ENCODE results near the gene CELA2A. TPM values are rescaled to one million over a fixed set of nuclear protein-coding genes. Genes with fewer than 3 reads are reported as not detected.
"Not testable (repeated sequence)": the region's sequence is repeated elsewhere in the genome, so short reads cannot be mapped to it uniquely, and the experiment has no call there.

Gene CELA2A
- total RNA-seq, 4 donors from 2014 or later = not detected

GRCh38 chr1:15425521-15425920 lies 31.0 kb upstream of the CELA2A start:
- DNase-seq (ENCODE audit: low spot score in 2 of 2) = no peak
- intact Hi-C loops (cut with DNase I; ENCODE audit: low total_unique reads) = loop anchor here (10.0 kb wide), 1 partner anchor 301 kb away; no protein-coding TSS in a partner anchor
- no peak for TF ChIP-seq POLR2A (IDR thresholded peaks at IDR 0.05)
- no peak for TF ChIP-seq CTCF (IDR thresholded peaks at IDR 0.05)
- no peak overlapping the region for H3K4me3 ChIP-seq (ENCODE audit: low read depth, poor library complexity, severe bottlenecking)
- WGBS, 2 donors = 94 to 96% methylated on average over 10 of the region's 10 CpGs

DNA sequence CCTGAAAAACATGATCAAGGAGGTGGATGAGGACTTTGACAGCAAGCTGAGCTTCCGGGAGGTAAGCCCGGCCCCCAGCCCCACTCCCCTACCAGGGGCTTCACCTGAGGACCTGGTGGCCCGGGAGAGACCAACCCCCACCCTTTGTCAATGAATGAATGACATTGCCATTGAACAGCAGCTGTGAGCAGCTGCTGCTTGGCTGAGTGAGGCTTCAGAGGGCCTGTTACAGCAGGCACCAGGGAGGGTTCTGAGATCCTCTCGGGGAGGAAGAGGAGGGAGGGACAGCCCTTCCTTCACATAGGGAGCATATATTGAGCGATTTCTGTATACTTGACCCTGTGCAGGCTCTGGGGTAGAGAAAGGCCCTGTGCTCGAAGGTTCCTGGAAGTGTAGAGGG lies 30.6 kb upstream of the CELA2A start:
- TF ChIP-seq POLR2A (IDR thresholded peaks at IDR 0.05) (no peak), CTCF (IDR thresholded peaks at IDR 0.05) (no peak)
- WGBS, 2 donors = 64 to 69% methylated on average over 6 of the region's 6 CpGs
- intact Hi-C loops (cut with DNase I; ENCODE audit: low total_unique reads) = loop anchor here (2.0 to 10.0 kb wide), 2 partner anchors 97 to 301 kb away; no protein-coding TSS in a partner anchor
- DNase-seq (ENCODE audit: low spot score in 2 of 2) = no peak
- no peak overlapping the region for H3K4me3 ChIP-seq (ENCODE audit: low read depth, poor library complexity, severe bottlenecking)

DNA sequence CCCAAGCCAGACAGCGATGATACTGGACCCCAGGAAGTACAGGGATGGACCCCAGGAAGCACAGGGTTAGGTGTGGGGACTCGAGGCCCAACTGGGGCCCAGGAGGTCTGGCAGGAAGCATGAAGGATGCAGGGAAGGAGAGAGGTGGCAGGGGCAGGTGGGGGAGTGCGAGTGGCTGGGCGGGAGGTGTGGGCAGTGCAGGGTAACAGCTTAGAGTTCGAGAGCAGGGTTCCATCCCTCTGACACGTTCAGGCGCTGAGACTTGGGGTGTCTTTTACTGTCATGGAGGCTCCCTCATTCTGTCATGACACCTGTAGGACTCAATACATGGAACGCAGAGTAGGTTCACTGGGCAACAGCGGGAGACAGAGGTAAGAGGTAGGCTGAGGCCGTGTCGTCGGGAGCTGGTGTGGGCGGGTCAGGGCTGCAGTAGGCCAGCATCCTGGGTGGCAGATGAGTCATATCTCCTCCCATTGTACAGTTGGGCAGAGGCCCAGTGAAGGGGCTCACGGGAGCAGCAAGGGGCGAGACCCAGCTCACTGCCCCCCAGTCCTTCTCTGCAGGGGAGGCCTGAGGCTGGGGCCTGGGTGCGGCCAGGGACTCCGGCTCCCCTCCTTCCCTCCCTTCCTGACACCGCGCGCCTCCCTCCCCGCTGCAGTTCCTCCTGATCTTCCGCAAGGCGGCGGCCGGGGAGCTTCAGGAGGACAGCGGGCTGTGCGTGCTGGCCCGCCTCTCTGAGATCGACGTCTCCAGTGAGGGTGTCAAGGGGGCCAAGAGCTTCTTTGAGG lies 29.8 kb upstream of the CELA2A start:
- intact Hi-C loops (cut with DNase I; ENCODE audit: low total_unique reads) = loop anchor here (2.0 to 10.0 kb wide), 2 partner anchors 98 to 302 kb away; no protein-coding TSS in a partner anchor
- TF ChIP-seq POLR2A (IDR thresholded peaks at IDR 0.05) (no peak), CTCF (IDR thresholded peaks at IDR 0.05) (no peak)
- H3K4me3 ChIP-seq (ENCODE audit: low read depth, poor library complexity, severe bottlenecking) = no peak overlapping the region
- no peak for DNase-seq (ENCODE audit: low spot score in 2 of 2)
- 85 to 89% methylated on average over 28 to 30 of the region's 30 CpGs for WGBS, 2 donors

GRCh38 chr1:15427280-15427666 lies 29.3 kb upstream of the CELA2A start:
- intact Hi-C loops (cut with DNase I; ENCODE audit: low total_unique reads) = loop anchor here (2.0 to 10.0 kb wide), 2 partner anchors 98 to 302 kb away; no protein-coding TSS in a partner anchor
- WGBS, 2 donors = 76 to 84% methylated on average over 5 to 6 of the region's 6 CpGs
- H3K4me3 ChIP-seq (ENCODE audit: low read depth, poor library complexity, severe bottlenecking) = no peak overlapping the region
- TF ChIP-seq POLR2A (IDR thresholded peaks at IDR 0.05) = no peak
- TF ChIP-seq CTCF (IDR thresholded peaks at IDR 0.05) = no peak
- DNase-seq (ENCODE audit: low spot score in 2 of 2) = no peak

- intact Hi-C loops (cut with DNase I; ENCODE audit: low total_unique reads) = loop anchor here (2.0 to 10.0 kb wide), 2 partner anchors 105 to 303 kb away; no protein-coding TSS in a partner anchor
- not testable (repeated sequence) for DNase-seq (ENCODE audit: low spot score in 2 of 2); H3K4me3 ChIP-seq (ENCODE audit: low read depth, poor library complexity, severe bottlenecking)
- 86 to 92% methylated on average over 11 of the region's 11 CpGs for WGBS, 2 donors
Observed at GRCh38 chr1:15428252-15428651, 28.3 kb upstream of the CELA2A start.

- DNase-seq (ENCODE audit: low spot score in 2 of 2) = no peak
- TF ChIP-seq CTCF (IDR thresholded peaks at IDR 0.05) (no peak), POLR2A (IDR thresholded peaks at IDR 0.05) (no peak)
- no peak overlapping the region for H3K4me3 ChIP-seq (ENCODE audit: low read depth, poor library complexity, severe bottlenecking)
- 86 to 90% methylated on average over 16 to 17 of the region's 18 CpGs for WGBS, 2 donors
- intact Hi-C loops (cut with DNase I; ENCODE audit: low total_unique reads) = loop anchor here (2.0 to 10.0 kb wide), 2 partner anchors 106 to 304 kb away; no protein-coding TSS in a partner anchor
Observed at GRCh38 chr1:15428815-15429435, 27.6 kb upstream of the CELA2A start.

Data from lower leg skin (tissue), 4 donors.